AG10803 (cell line): ENCODE measurements around the gene CFAP57.

Source experiments
- DNase-seq: peaks from one replicate; pipeline ENCODE4 v3.0.0; 2010; ENCODE audit warnings: low read depth
- H3K4me3 ChIP-seq: 2 replicates; pipeline ENCODE4 v1.5.1; 2011; ENCODE audit warnings: mild to moderate bottlenecking, low read length, control low read depth
- TF ChIP-seq, protein P1 (sequence below): conservative IDR thresholded peaks from 2 replicates; pipeline ENCODE4 v1.5.1; 2011; ENCODE audit warnings: mild to moderate bottlenecking, low read length, control low read depth, inconsistent platforms

The CFAP57 gene

GRCh38 chr1:43282220-43283195 lies 110.4 kb downstream of the CFAP57 start:
- TF ChIP-seq, protein P1, sequence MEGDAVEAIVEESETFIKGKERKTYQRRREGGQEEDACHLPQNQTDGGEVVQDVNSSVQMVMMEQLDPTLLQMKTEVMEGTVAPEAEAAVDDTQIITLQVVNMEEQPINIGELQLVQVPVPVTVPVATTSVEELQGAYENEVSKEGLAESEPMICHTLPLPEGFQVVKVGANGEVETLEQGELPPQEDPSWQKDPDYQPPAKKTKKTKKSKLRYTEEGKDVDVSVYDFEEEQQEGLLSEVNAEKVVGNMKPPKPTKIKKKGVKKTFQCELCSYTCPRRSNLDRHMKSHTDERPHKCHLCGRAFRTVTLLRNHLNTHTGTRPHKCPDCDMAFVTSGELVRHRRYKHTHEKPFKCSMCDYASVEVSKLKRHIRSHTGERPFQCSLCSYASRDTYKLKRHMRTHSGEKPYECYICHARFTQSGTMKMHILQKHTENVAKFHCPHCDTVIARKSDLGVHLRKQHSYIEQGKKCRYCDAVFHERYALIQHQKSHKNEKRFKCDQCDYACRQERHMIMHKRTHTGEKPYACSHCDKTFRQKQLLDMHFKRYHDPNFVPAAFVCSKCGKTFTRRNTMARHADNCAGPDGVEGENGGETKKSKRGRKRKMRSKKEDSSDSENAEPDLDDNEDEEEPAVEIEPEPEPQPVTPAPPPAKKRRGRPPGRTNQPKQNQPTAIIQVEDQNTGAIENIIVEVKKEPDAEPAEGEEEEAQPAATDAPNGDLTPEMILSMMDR: no peak
- DNase-seq: no peak
- H3K4me3 ChIP-seq: no peak overlapping the region

GRCh38 chr1:43284065-43284464 lies 111.9 kb downstream of the CFAP57 start:
- H3K4me3 ChIP-seq: no peak overlapping the region
- TF ChIP-seq, protein P1: no peak
- no peak for DNase-seq

GRCh38 chr1:43284546-43285110 lies 112.5 kb downstream of the CFAP57 start:
- DNase-seq: no peak
- H3K4me3 ChIP-seq: no peak overlapping the region
- TF ChIP-seq, protein P1: no peak

- H3K4me3 ChIP-seq: no peak within 1 kb of the TSS
- DNase-seq: no peak
These were observed 113.3 kb downstream of the CFAP57 start, which contains the start of gene C1orf210 for GRCh38 chr1:43285269-43285990. Gene C1orf210, minus strand, starts transcription at chr1:43285581. Its CDS starts 2,311 bp downstream, at chr1:43283270.

GRCh38 chr1:43286115-43286514 lies 114.0 kb downstream of the CFAP57 start:
- DNase-seq: no peak
- H3K4me3 ChIP-seq: no peak overlapping the region
- TF ChIP-seq, protein P1: no peak

More at GRCh38 chr1:43285269-43285990, 113.3 kb downstream of the CFAP57 start, which contains the start of gene C1orf210:
- TF ChIP-seq, protein P1: no peak

GRCh38 chr1:43286533-43286932 lies 114.4 kb downstream of the CFAP57 start:
- DNase-seq: no peak
- H3K4me3 ChIP-seq: no peak overlapping the region
- TF ChIP-seq, protein P1: no peak
